ENCODE results near the gene SLC25A1. TPM values are rescaled to one million over a fixed set of nuclear protein-coding genes. Genes with fewer than 3 reads are reported as not detected.

Gene SLC25A1
- total and polyA plus RNA-seq, 2 donors (not counting 1 experiment from before 2014, with no cell fraction given): 41.3 to 47.7 TPM

- TF ChIP-seq EZH2 (IDR thresholded peaks at IDR 0.05; ENCODE audit: borderline replicate concordance, insufficient read depth, low read depth, low read length, poor library complexity, severe bottlenecking) (no peak), CTCF (IDR thresholded peaks at IDR 0.05) (no peak)
- WGBS (ENCODE audit: insufficient coverage): 97% methylated on average over 11 of the region's 11 CpGs
- Histone ChIP-seq H3K4me1 (ENCODE audit: control insufficient read depth in 2 of 2, insufficient read depth in 2 of 2, low read length in 2 of 2) (no peaks in the 10 kb centered on the region), H3K27ac (ENCODE audit: low read length in 2 of 2) (no peak overlapping the region), H3K4me2 (replicated peaks; ENCODE audit: low read depth, low read length, poor library complexity, severe bottlenecking) (no peak overlapping the region), H3K9ac (ENCODE audit: low read length) (no peak overlapping the region), H3K36me3 (replicated peaks in 1 of 2; ENCODE audit: control extremely low read depth in 1 of 2, control insufficient read depth in 1 of 2, extremely low read depth in 1 of 2, insufficient read depth in 2 of 2, low read length in 1 of 2) (peaks cover 2 to 75% of the 10 kb centered on the region in 2 experiments), H3K79me2 (ENCODE audit: control insufficient read depth, insufficient read depth, low read length) (peaks cover 8% of the 10 kb centered on the region), H4K20me1 (ENCODE audit: control insufficient read depth, insufficient read depth, low read length, poor library complexity, severe bottlenecking) (peaks cover 11% of the 10 kb centered on the region), H2AFZ (ENCODE audit: insufficient read depth, low read depth, low read length, poor library complexity, severe bottlenecking) (no peak overlapping the region), H3K9me3 (ENCODE audit: control extremely low read depth in 1 of 3, control insufficient read depth in 2 of 3, insufficient read depth in 1 of 3, low read length in 2 of 3) (no peaks in the 10 kb centered on the region), H3K4me3 (ENCODE audit: control extremely low read depth in 1 of 5, extremely low read depth in 1 of 5, insufficient read depth in 1 of 5, low read depth in 2 of 5, low read length in 4 of 5) (no peak overlapping the region), H3K27me3 (replicated peaks in 1 of 4; ENCODE audit: control extremely low read depth in 1 of 4, control insufficient read depth in 3 of 4, insufficient read depth in 4 of 4, low read length in 3 of 4) (no peaks in the 10 kb centered on the region)
- DNase-seq (no peak), ATAC-seq (ENCODE audit: low read depth) (no peak)
- Mint-ChIP-seq H3K27me3 (no peaks in the 10 kb centered on the region), H3K4me3 (no peak overlapping the region), H3K4me1 (no peaks in the 10 kb centered on the region), H3K9me3 (ENCODE audit: insufficient read depth) (no peaks in the 10 kb centered on the region), H3K27ac (no peak overlapping the region)
- POLR2A ChIA-PET: no interaction called here
- intact Hi-C loops (cut with micrococcal nuclease): no loop called here
- CTCF ChIA-PET: no interaction called here
Measured at GRCh38 chr22:19137384-19138216, 40.9 kb downstream of the SLC25A1 start.

- peaks cover 3% of the 10 kb centered on the region for H3K79me2 ChIP-seq (ENCODE audit: control insufficient read depth, insufficient read depth, low read length)
- no peaks in the 10 kb centered on the region for H3K27me3 ChIP-seq (replicated peaks in 1 of 4; ENCODE audit: control extremely low read depth in 1 of 4, control insufficient read depth in 3 of 4, insufficient read depth in 4 of 4, low read length in 3 of 4)
- DNase-seq: no peak
- Mint-ChIP-seq H3K4me3 (no peak overlapping the region), H3K9me3 (ENCODE audit: insufficient read depth) (no peaks in the 10 kb centered on the region), H3K27me3 (no peaks in the 10 kb centered on the region), H3K4me1 (no peaks in the 10 kb centered on the region), H3K27ac (no peak overlapping the region)
- 98% methylated on average over 10 of the region's 10 CpGs for WGBS (ENCODE audit: insufficient coverage)
- intact Hi-C loops (cut with micrococcal nuclease): no loop called here
- no peak overlapping the region for H3K27ac ChIP-seq (ENCODE audit: low read length in 2 of 2)
- ATAC-seq (ENCODE audit: low read depth): no peak
- H2AFZ ChIP-seq (ENCODE audit: insufficient read depth, low read depth, low read length, poor library complexity, severe bottlenecking): no peak overlapping the region
- H4K20me1 ChIP-seq (ENCODE audit: control insufficient read depth, insufficient read depth, low read length, poor library complexity, severe bottlenecking): peaks cover 11% of the 10 kb centered on the region
- H3K4me1 ChIP-seq (ENCODE audit: control insufficient read depth in 2 of 2, insufficient read depth in 2 of 2, low read length in 2 of 2): no peaks in the 10 kb centered on the region
- no peak overlapping the region for H3K9ac ChIP-seq (ENCODE audit: low read length)
- H3K9me3 ChIP-seq (ENCODE audit: control extremely low read depth in 1 of 3, control insufficient read depth in 2 of 3, insufficient read depth in 1 of 3, low read length in 2 of 3): no peaks in the 10 kb centered on the region
- no peak overlapping the region for H3K4me2 ChIP-seq (replicated peaks; ENCODE audit: low read depth, low read length, poor library complexity, severe bottlenecking)
- POLR2A ChIA-PET: no interaction called here
- TF ChIP-seq CTCF (IDR thresholded peaks at IDR 0.05): no peak
- TF ChIP-seq EZH2 (IDR thresholded peaks at IDR 0.05; ENCODE audit: borderline replicate concordance, insufficient read depth, low read depth, low read length, poor library complexity, severe bottlenecking): no peak
- CTCF ChIA-PET: no interaction called here
- no peak overlapping the region for H3K4me3 ChIP-seq (ENCODE audit: control extremely low read depth in 1 of 5, extremely low read depth in 1 of 5, insufficient read depth in 1 of 5, low read depth in 2 of 5, low read length in 4 of 5)
- H3K36me3 ChIP-seq (replicated peaks in 1 of 2; ENCODE audit: control extremely low read depth in 1 of 2, control insufficient read depth in 1 of 2, extremely low read depth in 1 of 2, insufficient read depth in 2 of 2, low read length in 1 of 2): peaks cover 2 to 69% of the 10 kb centered on the region in 2 experiments
Measured at GRCh38 chr22:19136915-19137314, 41.6 kb downstream of the SLC25A1 start.
